HG03432 (cell line): ENCODE data around the gene PRKCZ.
"Not testable (repeated sequence)": the region's sequence is repeated elsewhere in the genome, so short reads cannot be mapped to it uniquely, and the experiment has no call there.

Experiments
- ATAC-seq: cut with Tn5 transposase; IDR thresholded peaks from one replicate; pipeline ENCODE4 v1.9.1; 2021; ENCODE audit warnings: mild to moderate bottlenecking, moderate library complexity; ENCODE audit not compliant: unreplicated experiment

Gene PRKCZ

GRCh38 chr1:2081326-2081885 is 31.2 kb downstream of the PRKCZ start:
- ATAC-seq = no peak

GRCh38 chr1:2082064-2082463 is 31.9 kb downstream of the PRKCZ start:
- no peak for ATAC-seq

GRCh38 chr1:2083666-2084065 is 33.5 kb downstream of the PRKCZ start:
- no peak for ATAC-seq

GRCh38 chr1:2084306-2084705 is 34.1 kb downstream of the PRKCZ start:
- no peak for ATAC-seq

DNA sequence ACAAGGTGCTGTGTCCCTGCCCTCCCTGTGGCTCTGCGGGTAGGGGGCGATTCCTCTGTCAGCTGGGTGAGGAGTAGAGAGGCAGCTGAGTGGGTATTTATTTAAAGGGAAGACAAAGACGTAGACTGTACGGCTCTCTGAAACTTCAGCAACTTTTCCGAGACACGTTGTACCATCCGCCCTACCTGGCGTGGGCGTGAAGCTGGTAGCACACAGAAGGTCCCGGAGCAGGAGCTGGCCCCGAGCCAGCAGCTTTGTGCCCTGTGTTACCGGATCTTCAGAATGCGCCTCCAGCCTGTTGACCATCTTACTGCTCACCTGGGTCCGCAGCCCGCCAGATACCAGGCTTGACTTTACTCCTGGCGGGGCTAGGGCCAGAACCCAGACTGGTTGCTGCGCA is 34.9 kb downstream of the PRKCZ start:
- ATAC-seq = no peak

- ATAC-seq = no peak
Measured at GRCh38 chr1:2086446-2087078, 36.4 kb downstream of the PRKCZ start.

- ATAC-seq = no peak
Measured at GRCh38 chr1:2087766-2088165, 37.6 kb downstream of the PRKCZ start.

DNA sequence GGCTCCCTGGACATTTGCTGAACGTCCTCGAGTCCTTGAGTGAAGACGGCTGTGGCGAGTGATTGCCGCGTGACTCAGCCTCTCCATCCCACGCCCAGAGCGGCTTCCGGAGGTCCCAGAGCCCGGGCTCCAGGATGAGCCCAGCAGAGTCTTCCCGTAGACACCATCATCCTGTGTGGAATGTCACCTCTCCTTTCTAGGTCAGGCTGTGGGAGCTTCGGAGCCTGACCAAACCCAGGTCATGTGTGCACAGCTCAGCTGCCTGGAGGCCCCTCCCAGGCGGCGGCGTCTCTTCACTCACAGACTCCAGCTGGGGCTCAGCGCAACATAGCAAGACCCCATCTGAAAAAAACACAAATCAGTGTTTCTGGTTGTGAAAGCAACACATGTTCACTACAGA is 38.2 kb downstream of the PRKCZ start:
- ATAC-seq = no peak

GRCh38 chr1:2089051-2089450 is 38.8 kb downstream of the PRKCZ start:
- no peak for ATAC-seq

DNA sequence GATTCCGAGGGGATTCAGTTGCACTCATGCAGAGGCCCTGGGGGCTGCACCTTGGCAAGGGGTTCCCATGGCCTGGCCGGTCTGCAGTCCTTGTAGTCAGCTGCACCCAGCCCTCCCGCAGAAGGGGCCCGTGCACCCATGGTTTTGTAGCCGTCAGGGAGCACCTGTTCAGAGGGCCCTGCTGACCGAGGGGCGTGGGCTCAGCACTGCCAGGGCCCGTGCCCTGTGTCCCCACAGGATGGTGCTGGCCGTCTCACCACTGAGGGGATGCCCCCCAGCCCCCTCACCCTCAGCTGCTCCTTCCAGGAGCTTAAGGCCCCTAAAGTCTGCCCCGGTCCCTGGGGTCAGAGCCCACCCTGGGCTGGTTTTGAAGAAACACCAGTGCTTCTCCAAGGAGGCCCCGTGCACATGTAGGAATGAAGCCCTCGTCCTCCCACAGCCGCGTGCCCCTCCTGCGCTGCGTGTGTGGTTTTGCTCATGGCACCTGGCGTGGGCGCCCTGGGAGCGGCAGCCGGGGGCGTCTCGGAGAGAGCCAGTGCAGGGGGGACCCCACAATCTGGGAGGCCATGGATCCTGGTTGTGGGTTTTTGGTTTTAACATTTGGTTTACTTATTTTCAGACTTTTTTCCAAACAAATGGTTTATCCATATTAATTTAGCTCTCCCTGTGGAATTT is 40.1 kb downstream of the PRKCZ start:
- no peak for ATAC-seq

DNA sequence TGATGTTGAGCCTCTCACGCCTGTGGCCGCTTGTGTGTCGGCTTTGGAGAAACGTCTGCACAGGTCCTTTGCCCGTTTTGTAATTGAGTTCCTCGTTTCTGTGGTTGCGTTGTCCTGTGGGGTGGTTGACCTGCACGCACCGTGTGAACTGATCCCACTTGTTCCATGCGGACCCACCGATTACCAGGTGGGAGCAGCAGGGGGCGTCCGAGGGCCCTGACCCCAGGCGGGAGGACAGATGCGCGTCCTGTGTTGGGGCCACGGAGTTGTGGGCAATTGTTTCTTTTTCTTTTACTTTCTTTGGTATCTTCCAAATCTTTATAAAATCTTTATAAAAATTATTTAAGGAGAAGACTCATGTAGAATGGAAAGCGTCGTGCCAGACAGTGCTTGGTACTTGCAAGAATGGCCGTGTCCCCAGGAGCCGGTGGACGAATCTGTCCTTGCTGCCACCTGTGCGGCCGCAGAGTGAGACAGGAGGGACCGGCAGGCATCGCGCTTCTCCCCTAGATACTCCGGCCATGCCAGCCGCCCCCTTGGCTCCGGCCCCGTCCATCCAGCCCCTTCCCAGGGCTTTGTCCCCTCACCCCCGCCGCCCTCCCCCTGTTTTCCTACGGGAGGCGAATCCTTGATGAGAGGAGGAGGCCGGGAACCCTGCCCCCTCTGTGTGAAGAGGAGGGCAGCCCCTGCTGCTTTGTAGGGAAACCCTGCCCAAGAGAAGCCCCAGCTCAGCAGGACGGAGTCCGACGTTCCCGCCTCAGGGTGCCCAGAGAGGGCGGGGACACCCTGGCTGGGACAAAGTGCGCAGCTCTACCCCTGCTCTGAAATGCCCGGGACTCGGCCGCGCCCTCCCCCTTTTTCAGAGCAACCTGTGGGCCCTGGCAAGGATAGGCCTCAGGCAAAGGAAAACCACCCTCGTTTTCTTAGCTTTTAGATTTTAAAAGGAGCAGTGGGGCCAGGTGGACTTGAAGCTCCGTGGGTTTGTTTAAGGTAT is 41.7 kb downstream of the PRKCZ start:
- no peak for ATAC-seq

DNA sequence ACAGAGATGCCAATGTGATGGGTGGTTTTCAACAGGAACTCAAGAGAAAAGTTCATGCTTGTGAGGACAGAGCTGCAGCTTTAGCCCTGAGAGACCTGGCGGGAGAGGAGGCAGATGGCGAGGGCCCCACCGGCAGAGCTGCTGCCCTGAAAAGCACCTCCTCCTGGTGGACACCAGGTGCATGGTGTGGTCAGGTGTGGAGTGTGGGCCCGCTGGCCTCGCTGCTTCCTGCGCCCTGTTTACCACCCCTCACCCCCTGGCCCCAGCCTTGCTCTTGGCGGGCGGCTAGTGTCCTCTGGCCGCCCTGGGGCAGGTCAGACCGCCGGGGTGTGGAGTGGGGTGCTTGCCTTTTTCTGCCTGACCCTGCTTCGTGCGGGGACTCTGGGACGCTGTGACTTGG is 42.8 kb downstream of the PRKCZ start:
- ATAC-seq = no peak

DNA sequence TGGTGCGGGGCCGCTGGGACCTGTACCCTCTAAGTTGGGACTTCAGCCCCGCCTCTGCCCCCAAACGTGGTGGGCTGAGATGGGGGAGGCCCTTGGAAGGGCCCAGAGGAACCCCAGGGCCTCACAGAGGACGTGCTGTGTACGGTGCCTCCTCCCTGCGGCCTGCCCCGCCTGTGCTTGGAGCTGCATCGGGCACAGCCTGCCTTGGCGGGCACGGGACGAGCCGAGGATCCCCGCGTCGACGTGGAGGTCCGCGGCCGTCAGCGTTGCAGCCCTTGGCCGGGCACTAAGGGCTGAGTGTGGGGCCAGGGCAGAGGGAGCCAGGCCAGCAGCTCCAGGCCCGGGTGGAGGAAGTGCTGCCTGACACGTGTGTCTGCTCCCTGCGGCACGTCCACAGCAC is 43.4 kb downstream of the PRKCZ start:
- ATAC-seq = no peak

GRCh38 chr1:2094269-2095158 is 44.3 kb downstream of the PRKCZ start:
- not testable (repeated sequence) for ATAC-seq

- no peak for ATAC-seq
Measured at GRCh38 chr1:2095394-2095793, 45.2 kb downstream of the PRKCZ start.

GRCh38 chr1:2095981-2096736 is 45.9 kb downstream of the PRKCZ start:
- no peak for ATAC-seq

- ATAC-seq = no peak
Measured at GRCh38 chr1:2097386-2098300, 47.4 kb downstream of the PRKCZ start.

DNA sequence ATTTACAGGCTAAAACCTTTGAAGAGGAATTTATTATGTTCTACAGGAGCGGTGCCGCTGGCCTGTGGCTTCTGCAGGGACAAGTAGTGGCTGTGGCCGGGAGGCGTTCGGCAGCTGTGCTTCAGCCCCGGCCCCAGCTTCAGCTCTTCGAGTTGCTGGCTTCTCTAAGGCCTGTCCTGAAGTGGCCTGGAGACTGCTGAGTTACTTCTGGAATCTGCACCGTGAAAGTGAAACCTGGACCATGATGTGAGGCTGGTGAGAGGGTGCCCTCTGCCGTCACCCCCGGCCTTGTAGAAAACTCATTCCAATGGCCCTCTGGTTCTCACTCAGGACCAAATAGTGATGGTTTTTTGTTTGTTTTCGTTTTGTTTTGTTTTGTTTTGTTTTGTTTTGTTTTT is 48.1 kb downstream of the PRKCZ start:
- no peak for ATAC-seq
